GM18909 (cell line): Measurements from ENCODE around the gene CHAF1A.

Source experiments
- ATAC-seq: cut with Tn5 transposase; IDR thresholded peaks from one replicate; pipeline ENCODE4 v1.9.1; 2021; ENCODE audit warnings: mild to moderate bottlenecking; ENCODE audit not compliant: unreplicated experiment, poor library complexity

CHAF1A gene

DNA sequence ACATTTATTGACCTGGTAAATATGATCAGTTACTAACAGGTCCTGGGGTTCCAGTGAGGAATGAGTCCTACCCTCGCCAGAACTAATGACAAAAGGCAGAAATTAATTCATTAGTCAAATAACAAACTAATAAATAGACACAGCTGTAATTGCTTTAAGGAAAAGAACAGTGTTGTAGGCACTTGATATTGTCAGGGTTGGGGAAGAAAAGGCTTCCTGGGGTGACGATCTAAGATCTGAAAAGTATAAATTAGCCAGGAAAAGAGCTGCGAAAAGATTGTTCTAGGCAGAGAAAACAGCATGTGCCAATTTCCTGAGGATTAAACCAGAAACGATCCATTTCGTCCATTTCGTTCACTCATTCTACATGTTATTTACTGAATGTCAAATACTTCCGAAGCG is 670 bp upstream of the CHAF1A start:
- ATAC-seq = no peak

DNA sequence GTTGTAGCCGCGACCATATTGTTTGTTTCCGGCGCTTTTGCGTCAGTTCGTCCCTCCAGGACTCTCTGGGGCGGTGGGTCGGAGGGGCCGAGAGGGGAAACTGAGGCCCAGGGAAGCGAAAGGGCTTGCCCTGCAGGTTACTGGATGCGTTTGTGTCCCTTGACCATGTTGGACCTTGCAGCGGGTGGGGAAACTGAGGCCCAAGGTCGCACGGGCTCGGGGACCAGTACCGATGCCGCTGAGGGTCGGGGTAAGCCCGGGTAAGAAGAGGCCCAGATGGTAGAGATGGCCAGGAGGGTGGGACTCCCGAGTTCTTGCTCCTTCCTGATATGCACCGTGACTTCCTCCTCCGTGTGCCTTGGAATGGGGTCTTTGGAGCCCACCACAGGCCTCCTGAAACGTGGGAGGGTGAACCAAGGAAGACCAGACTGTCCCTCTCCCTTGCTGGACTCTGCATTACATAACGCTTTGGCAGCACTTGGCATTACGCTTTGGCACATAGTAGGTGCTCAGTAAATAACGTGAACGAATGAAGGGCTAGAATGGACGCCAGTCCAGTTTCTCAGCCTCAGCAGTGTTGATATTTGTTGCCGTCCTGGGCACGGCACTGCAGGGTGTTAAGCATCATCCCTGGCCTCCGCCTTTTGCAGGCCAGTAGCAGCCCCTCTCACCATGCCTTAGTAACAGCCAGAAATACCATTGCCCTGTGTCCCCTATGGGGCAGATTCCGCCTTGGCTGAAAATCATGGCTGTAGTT is 743 bp downstream of the CHAF1A start:
- no peak for ATAC-seq

DNA sequence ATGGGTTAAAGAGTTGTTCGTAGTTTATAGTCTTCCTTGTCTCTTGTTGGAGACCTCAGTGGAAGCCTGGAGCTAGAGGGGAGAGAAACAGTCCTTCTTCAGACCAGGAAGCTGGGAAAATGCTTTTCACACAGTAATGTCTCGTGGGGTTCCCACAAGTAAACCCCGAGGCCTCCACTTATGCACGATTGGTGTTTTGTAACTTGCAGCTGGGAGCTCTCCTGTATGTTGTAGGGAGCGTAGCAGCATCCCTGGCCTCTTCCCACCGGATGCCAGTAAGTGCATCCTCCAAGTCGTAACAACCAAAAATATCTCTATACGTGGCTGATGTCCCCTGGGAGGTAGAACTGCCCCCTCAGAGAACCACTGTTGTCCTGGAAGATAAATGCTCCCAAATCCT is 3.5 kb downstream of the CHAF1A start:
- ATAC-seq = no peak

DNA sequence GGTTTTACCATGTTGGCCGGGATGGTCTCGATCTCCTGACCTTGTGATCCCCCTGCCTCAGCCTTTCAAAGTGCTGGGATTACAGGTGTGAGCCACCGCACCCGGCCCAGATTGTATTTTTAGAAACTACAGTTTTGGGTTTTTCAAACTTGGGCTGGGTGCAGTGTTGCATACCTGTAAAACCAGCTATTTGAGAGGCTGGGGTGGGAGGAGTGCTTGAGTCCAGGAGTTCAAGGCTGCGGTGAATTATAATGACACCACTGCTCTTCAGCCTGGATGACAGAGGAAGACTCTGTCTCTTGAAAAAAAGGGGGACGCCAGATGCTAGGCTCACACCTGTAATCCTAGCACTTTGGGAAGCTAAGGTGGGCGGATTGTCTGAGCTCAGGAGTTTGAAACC is 4.2 kb downstream of the CHAF1A start:
- ATAC-seq = no peak

DNA sequence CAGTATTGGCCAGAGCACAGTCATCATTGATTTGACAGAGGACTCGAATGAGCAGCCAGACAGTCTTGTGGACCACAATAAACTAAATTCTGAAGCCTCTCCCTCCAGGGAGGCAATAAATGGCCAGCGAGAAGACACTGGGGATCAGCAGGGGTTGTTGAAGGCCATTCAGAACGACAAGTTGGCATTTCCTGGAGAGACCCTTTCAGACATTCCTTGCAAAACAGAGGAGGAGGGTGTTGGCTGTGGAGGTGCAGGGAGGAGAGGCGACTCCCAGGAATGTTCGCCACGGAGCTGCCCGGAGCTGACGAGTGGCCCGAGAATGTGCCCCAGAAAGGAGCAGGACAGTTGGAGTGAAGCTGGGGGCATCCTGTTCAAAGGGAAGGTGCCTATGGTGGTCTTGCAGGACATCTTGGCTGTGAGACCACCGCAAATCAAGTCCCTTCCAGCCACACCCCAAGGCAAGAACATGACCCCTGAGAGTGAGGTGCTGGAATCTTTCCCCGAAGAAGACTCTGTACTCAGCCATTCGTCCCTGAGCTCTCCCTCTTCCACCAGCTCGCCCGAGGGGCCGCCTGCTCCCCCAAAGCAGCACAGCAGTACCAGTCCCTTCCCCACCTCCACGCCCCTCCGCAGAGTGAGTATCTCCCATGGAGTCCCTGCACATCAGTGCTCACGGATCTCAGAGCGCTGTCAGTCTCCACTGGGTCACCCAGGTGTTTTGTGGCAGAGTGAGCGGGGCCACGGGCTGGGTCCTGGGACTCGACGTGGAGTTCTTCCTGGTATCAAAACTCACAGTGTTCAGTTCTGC is 6.9 kb downstream of the CHAF1A start:
- ATAC-seq = no peak

DNA sequence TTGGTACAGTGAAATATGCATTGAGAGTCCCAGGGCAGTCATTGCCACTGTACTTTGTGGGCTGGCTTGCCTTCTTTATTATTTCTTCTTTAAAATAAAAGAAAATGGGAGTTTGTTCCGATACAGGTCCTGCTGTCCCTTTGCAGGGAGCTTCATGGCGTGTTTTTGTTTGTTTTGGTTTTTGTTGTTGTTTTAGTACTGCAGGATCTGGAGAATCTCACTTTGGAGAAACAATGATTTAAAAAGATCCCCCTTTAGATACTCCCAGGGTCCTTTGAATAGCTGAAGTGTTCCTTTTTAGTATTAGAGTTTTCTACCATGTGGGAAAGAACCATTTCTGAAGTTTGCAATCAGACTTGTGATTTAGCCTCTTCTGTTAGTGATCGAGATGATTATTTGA is 11.1 kb downstream of the CHAF1A start:
- ATAC-seq = no peak

DNA sequence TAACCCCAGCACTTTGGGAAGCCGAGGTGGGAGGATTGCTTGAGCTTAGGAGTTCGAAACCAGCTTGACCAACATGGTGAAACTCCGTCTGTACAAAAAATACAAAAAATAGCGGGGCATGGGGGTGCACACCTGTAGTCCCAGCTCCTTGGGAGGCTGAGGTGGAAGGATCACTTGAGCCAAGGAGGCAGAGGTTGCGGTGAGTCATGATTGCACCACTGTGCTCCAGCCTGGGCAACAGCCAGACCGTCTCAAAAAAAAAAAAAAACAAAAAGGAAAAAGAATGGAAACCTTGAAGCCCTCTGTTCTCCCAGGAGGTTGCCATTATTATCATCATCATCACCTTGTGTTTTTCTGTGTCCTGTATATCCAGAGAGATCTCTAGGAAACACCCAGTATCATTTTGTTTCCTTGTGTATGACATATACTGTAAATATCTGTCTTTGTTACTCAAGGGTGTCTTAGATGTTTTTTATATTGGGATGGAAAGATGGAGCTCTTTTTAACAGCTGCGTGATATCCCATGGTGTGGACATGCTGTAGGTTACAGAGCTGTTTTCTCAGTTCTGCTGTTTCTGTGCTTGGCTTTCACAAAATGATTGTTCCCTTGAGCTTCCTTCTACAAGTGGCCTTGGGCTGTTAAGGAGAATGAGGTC is 11.8 kb downstream of the CHAF1A start:
- no peak for ATAC-seq

DNA sequence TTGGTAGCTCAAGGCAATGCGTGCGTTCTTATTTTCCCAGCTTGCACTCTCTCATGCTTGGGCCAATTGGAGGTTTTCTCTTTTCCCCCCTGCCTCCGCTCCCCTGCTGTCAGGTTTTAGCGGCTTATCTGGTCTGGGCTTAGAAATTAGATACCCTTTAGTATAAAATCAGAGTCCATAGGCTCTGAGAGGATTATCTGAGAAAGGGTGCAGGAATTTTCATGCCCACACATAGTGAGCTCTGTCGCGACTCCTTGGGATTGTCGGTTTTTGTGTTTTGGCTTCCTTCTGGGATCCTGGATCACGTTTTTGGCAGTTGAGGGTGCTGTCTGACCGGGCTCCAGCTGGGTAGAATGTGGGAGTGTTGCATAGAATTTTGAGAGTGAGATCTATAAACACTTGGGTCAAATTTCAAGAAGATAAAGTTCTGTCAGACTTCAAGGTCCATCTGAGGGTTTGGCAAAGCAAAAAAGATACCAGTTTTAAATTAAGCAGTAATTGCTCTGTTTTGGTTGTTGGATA is 12.4 kb downstream of the CHAF1A start:
- no peak for ATAC-seq

DNA sequence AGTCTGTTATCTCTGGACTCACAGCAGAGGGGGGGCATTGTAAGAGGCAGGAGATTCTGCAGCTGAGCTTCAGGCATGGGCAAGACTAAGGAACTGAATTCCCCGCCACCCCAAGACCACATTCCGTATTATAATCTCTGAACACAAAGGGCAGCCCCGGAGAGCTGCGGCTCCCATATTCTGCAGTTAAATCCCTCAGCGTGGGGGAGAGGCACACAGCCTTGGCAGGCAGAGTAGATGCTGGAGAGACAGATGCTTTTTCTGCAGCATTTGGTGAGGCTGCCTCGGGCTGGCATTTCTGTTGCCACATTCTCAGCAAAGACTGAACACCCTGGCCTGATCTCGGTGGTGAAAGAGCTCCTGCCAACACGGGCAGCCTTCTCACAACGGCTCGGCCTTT is 12.9 kb downstream of the CHAF1A start:
- ATAC-seq = no peak

DNA sequence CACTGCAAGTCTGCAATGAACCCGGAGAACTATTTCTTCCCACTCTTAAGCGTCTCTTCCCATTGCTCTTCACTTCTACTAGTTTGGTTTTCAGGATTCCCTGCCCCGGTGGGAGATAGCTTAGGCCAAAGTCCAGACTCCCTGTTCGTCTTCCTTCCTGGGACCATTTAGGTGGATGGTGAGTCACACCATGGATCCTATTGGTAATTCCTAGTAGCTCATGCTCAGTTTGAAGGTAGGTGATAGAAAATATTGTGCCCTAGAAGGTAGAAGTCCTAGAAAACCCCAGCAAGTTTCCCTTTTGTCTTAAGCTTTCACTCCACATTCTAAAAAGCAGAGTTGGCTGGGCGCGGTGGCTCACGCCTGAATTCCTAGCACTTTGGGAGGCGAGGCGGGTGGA is 13.8 kb downstream of the CHAF1A start:
- no peak for ATAC-seq

DNA sequence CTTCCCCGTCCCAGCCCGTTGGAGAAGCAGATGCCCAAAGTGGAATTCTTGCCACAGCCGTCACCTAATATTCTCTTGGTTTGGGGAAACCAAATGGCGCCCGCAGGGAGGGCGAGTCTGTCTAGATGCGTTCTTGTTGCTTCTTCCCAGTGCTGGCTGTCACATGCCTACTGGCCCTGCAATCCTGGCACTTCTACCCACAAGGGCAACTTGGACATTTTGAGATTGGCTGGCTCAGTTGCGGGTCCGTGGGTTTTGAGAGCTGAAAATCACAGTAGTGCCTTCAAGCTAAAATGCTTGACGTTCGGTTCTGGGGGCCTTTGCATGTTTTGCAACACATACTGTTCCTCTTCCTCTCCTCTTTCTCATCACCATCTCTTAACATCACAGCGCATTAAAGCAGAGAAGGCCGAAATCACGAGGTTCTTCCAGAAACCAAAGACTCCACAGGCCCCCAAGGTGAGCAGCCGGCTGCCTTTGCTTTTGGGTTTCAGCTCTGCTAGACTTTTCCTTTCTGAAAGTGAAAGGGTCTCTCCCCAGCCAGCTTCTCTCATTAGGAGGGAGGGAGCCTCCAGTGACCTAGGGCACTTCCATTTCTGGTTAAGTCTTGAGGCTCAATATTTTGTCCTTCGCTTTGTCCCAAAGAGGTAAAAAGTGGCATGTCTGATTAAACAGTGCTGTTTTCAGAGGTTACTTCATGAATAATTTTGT is 21.1 kb downstream of the CHAF1A start:
- ATAC-seq = no peak

DNA sequence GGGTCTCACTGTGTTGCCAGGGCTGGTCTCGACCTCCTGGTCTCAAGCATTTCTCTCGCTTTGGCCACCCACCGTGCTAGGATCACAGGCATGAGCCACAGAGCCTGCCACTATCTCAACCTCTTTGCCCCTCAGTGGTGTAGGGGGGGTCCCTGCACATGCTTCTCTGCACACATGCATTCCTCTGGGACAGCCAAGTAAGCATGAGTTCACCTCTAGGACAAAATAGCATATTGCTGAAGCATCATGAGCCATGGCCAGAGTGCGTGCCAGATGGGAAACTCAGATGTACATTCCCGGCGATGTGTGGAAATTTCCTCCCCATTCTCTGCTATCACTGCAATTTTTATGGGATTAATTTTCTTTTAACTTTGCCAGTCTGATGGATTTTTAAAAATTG is 23.1 kb downstream of the CHAF1A start:
- no peak for ATAC-seq

DNA sequence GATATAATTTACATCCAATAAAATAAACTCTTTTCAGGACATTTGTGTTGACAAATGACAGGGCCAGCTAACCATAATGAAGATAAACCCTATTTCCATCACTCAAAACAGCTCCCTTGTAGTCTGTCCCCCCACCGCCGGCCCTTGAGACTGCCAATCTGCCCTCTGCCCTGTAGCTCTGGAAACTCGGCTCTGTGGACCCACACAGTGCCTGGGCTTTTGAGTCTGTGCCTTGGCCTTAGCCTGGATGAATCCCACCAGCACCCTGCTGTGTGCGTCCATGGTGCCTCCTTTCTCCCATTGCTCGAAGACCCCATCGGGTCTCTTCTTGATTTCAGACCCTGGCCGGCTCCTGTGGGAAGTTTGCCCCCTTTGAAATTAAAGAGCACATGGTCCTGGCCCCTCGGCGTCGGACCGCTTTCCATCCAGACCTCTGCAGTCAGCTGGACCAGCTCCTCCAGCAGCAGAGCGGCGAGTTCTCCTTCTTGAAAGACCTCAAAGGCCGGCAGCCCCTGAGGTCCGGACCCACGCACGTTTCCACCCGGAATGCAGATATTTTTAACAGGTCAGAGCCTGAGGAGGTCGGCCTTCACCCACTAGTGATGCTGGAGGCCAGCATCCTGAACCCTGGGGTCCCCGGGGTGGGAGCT is 26.0 kb downstream of the CHAF1A start:
- no peak for ATAC-seq

DNA sequence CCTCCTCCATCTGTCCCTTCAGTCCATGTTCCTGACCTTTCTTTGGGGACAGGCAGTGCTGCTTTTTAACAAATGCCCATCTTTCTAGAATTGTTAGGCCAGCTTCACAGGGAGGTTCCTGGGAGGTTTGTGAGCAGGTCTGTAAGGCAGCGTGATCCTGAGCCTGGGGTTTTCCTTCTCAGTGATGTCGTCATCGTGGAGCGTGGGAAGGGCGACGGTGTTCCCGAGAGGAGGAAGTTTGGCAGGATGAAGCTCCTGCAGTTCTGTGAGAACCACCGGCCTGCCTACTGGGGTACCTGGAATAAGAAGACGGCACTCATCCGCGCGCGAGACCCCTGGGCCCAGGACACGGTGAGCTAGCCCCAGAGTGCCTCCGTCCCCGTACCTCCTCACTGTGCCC is 26.8 kb downstream of the CHAF1A start:
- no peak for ATAC-seq

DNA sequence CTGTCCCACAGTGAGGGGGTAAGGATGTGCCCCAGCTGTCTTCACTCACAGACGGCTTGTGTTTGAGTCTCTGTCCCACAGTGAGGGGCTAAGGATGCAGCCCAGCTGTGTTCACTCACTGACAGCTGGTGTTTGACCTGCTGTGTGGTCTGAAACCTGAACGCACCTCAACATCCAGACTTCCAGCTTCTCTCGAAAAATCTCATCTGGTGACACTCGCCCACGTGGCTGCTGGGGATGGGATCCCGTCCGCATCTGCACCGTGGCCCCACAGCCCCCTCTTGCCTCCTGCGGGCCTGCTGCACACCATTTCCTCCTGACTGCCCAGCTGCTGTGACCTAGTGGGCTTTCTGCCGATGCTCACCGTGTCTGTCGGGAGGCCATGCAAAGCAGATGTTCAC is 27.3 kb downstream of the CHAF1A start:
- ATAC-seq = no peak

DNA sequence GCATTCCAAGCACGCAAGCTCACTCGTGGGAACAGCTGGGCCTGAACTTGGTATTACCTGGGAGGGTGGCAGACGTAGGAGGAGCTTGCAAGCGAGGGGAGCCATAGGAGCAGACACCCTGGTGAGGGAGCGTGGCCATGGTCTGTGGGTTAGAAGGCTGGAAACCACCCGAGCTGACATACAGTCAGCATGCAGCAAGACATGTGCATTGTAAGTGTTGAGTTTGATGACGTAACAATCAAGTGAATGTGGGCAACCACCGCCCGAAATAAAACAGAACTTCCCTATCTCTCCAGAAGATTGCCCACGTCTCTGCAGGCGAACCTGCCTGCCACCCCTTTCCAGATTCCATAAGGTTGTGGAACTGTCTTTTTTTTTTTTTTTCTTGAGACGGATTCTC is 28.3 kb downstream of the CHAF1A start:
- no peak for ATAC-seq

DNA sequence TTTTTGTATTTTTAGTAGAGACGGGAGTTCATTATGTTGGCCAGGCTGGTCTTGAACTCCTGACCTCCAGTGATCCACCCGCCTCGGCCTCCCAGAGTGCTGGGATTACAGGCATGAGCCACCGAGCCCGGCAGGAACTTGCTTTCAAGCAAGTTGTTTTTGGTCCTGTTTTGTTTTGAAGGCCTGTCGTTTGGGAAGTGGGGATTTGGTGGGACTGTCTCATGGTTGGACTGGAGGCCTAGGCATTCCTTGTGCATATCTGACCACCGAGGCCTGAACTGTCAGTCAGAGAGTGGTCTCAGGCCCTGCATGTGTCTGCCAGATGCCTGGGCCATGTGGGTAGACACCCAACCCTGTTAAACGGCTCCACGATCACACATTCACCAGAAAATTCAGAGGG is 28.9 kb downstream of the CHAF1A start:
- no peak for ATAC-seq

DNA sequence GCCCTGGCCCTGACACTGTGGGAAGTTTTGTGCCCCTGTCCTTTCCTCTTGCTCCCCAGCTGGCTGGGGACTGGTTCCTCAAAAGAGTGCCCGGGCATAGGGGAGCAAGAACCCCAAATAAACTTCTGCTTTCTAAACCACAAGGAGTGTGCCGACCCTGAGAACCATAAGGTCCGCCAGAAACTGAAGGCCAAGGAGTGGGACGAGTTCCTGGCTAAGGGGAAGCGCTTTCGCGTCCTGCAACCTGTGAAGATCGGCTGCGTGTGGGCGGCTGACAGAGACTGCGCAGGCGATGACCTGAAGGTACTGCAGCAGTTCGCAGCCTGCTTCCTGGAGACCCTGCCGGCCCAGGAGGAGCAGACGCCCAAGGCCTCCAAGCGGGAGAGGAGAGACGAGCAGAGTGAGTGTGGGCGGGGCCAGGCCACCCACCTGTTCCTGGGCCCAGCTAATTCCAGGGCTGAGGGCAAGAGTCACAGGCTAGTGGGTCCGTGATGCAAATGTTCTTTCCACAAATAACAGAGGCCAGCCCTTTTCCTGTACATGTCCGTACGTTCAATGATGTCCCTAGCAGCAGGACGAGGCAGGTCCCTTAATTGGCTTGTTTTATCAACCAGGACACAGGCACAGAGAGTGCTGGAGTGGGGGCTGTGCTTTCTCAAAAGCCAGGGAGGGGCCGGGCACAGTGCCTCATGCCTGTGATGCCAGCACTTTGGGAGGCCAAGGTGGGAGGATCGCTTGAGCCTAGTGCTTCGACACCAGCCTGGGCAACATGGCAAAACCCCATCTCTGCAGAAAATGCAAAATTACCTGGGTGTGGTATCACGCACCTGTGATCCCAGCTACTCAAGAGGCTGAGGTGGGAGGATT is 29.6 kb downstream of the CHAF1A start:
- ATAC-seq = no peak

DNA sequence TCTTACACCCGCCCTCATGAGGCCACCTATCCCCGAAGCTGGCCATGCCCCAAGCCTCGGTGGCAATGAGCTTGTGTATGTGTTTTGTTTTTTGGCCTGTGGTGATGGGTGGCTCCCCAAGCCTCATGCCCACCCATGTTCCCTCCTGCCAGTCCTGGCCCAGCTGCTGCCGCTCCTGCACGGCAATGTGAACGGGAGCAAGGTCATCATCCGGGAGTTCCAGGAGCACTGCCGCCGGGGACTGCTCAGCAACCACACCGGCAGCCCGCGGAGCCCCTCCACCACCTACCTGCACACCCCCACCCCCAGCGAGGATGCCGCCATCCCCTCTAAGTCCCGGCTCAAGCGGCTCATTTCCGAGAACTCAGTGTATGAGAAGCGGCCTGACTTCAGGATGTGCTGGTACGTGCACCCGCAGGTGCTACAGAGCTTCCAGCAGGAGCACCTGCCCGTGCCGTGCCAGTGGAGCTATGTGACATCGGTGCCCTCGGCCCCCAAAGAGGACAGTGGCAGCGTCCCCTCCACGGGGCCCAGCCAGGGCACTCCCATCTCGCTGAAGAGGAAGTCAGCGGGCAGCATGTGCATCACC is 30.6 kb downstream of the CHAF1A start:
- ATAC-seq = no peak
